G401 (cell line): ENCODE measurements around the gene AMPD3. TPM values are rescaled to one million over a fixed set of nuclear protein-coding genes. Genes with fewer than 3 reads are reported as not detected.

ENCODE experiments used
- DNase-seq: peaks from one replicate; pipeline ENCODE4 v3.0.0-alpha.2; 2015; ENCODE audit warnings: low spot score
- in situ Hi-C: cut with HindIII; loops from 2 replicates; pipeline ENCODE4 v1.10.0; 2016; ENCODE audit warnings: low sequenced_read_pairs, mixed read lengths
- total RNA-seq: library from RNA; depleted of rRNA; stranded (reverse); fragments of >200 nt; shearing (Covaris generic); gene quantifications from 2 replicates; pipeline ENCODE4 v1.2.3, GENCODE V29; 2014

Gene AMPD3
- total RNA-seq, 1 experiment from 2014 or later = 0.54 TPM

DNA sequence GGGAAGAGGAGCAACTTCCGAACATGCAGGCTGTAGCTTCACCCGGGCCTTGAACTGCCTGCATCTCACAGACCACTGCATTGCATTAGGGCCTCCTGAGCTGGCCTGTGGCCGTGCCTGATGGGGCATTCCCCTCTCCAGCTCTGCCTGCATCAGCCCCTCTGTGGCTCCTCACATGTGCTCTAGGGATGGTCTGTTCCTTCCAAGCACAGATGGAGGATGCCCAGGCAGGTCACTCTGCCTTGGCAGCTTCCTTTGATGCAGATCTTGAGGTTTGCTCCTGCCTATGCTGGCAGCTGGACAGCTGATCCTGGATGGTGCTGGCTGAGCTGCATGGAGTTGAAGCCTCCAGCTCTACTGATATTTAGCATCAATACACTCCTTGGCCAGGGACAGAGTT lies 28.5 kb downstream of the AMPD3 start:
- in situ Hi-C loops = no loop called here
- DNase-seq = no peak

GRCh38 chr11:10484461-10485180 lies 29.6 kb downstream of the AMPD3 start:
- in situ Hi-C loops = no loop called here
- DNase-seq = no peak

DNA sequence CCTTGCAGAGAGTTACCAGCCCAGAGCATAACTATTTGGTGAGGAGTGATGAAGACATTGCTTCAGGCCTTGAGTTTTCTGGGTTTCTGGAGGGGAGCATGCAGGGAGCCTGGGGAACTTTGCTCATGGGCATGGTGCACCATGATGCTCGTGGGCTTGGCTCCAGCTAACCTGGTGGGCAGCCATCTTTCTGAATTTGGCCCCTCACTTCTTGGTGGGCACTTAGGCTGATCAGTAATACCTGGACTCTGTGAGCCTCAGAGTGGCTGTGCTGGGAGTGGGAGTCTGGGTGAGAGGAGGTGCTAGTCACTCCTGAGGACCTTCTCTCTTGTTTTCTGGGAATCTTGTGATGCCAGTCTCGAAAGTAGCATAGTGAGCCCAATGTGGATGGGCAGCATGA lies 30.6 kb downstream of the AMPD3 start:
- no peak for DNase-seq
- in situ Hi-C loops = no loop called here

DNA sequence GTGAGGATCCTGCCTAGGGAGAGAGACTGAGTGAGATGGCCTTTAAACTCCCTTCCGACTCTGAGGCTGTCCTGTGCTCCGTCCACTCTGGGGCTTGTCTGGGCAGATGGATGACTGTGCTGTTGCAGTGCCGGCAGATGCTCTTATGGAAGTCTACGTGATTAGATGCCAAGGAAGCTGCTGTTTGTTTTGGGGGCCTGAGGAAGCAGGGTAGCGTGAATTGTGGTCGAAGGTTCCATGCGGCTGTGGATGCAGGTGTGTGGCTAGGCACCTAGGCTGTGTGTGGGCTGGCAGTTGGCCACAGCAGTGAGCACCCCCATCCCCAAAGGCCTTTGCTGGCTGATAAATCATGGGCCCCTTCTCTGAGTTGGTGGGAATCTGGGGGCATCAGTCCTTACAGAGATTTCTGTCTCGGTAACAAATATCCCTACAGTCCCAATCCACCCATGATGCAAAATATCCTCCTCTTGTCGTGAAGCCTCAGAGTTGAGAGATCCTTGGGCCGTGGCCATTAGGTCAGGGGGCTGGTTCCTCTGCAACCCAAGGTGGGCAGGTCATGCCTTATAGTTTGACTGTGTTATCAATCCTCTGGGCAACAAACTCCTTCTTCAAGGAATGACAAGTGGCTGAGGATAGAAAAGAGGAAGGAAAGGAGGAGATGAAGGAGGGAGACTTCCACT lies 31.2 kb downstream of the AMPD3 start:
- no peak for DNase-seq
- in situ Hi-C loops = no loop called here

DNA sequence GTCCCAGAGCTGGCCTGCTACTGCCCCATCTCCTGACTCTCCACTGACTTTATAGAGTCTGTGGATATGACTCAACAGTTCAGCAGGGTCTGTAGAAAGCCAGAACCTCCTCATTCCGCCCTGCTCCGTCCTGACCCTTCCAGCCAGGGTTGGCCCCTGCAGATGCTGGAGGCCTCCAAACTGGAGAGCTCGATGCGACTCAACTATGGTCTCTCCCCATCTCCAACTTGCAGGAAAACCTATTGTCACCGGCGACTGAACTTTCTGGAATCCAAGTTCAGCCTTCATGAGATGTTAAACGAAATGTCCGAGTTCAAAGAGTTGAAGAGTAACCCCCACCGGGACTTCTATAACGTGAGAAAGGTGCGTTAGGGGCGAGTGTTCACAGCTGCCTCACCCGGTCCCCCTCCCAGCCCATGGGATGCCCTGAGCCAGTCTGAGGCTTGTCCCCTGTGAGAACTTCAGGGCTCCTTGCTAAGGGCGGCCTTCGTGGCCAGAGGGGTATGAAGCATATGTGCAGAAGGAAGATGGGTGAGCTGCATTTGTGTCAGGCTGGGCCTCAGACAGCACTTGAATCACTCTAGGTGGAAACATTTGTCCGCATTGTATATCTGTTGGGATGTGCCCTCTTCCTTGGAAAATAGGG lies 32.1 kb downstream of the AMPD3 start:
- in situ Hi-C loops = no loop called here
- no peak for DNase-seq

DNA sequence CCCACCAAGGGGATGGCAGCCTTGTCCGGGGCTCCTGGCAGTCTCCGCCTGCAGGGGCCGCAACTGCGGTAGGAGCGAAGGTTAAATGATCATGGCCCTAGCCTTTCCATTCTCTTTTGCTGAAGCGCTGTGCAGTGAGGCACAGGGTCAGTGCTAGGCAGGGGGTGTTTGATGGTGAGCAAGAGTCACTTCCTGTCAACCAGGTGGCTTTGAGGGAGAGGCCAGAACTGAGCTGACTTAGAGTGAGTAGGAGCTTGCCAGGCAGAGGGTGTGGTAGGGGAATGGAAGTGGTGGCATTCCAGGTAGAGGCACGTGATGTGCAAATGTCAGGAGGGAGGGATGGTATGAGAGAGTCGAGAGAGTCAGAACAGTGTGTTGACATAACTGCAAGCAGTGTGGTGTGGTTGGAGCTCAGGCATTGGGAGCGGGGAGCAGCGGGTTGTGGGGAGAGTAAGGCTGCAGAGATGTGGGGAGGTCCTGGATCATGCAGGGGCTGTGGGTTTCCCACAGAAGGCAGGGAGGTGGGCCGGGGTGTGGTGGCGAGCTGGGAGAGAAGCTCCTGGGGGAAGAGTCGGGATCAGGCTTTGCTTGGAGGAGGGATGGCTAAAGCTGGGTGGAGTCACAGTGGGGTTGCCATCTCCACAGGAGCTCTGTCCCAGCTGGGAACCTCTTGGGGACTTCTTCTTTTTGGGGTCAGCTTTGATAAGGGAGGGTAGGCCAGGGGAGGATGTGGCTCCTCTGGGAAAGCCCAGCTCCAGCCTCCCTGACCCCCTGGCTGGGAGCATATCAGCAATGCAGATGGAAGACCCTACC lies 33.3 kb downstream of the AMPD3 start:
- DNase-seq = no peak
- in situ Hi-C loops = no loop called here

- in situ Hi-C loops = no loop called here
- DNase-seq = no peak
Observed at GRCh38 chr11:10488934-10489691, 34.0 kb downstream of the AMPD3 start.

DNA sequence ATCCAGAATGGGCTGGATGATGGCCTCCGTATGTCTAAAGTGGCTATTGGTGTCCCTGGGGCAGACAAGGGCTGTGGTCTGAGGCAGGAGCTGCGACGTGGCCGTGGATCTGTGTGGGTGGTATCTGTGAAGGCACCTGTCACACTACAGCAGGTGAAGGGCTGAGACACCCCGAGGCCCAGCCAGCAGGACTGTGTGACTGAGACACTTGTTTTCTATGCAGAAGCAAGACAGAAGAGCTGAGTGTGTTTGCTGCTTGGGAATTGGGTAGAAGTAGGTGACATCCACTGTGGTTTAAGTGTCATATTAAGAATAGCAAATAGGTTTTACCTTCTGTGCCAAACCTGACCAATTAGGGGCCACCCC lies 35.0 kb downstream of the AMPD3 start:
- in situ Hi-C loops = no loop called here
- no peak for DNase-seq

GRCh38 chr11:10490398-10491241 lies 35.6 kb downstream of the AMPD3 start:
- no peak for DNase-seq
- in situ Hi-C loops = no loop called here

DNA sequence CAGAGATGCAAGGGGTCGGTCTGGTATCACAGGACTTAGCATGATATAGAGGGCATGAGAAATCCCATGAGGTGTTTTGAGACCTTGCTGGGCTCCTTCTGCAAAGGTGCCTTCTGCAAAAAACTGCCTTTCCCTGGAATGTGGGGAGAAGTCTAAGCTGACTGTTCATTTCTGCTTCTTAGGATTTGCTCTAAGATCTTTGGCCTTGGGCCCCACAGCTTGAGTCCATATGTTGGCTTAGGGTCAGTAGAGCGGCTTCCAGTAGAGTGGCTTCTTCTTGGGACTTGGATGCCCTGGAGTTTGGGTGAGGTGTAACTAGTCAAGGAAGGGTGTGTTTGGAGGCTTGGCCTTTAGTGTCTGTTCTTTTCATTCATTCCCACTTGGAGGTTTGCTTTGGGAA lies 37.0 kb downstream of the AMPD3 start:
- in situ Hi-C loops = no loop called here

GRCh38 chr11:10493041-10493663 lies 38.1 kb downstream of the AMPD3 start:
- in situ Hi-C loops = no loop called here
- no peak for DNase-seq

More for the DNA sequence above, 37.0 kb downstream of the AMPD3 start:
- DNase-seq = no peak

- in situ Hi-C loops = no loop called here
Observed at GRCh38 chr11:10494636-10495463, 39.8 kb downstream of the AMPD3 start.

DNA sequence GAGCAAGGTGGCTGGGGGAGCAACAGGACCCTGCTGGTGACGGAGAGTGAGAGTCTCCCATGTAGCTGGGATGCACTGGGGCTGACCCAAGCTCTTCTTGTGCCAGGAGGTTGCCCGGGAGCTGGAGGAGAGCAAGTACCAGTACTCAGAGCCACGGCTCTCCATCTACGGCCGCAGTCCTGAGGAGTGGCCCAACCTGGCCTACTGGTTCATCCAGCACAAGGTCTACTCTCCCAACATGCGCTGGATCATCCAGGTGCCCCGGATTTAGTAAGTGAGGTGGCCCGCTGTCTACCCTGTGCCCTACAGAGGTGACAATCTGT lies 40.4 kb downstream of the AMPD3 start:
- DNase-seq = no peak
- in situ Hi-C loops = no loop called here

More at GRCh38 chr11:10494636-10495463, 39.8 kb downstream of the AMPD3 start:
- DNase-seq = no peak

DNA sequence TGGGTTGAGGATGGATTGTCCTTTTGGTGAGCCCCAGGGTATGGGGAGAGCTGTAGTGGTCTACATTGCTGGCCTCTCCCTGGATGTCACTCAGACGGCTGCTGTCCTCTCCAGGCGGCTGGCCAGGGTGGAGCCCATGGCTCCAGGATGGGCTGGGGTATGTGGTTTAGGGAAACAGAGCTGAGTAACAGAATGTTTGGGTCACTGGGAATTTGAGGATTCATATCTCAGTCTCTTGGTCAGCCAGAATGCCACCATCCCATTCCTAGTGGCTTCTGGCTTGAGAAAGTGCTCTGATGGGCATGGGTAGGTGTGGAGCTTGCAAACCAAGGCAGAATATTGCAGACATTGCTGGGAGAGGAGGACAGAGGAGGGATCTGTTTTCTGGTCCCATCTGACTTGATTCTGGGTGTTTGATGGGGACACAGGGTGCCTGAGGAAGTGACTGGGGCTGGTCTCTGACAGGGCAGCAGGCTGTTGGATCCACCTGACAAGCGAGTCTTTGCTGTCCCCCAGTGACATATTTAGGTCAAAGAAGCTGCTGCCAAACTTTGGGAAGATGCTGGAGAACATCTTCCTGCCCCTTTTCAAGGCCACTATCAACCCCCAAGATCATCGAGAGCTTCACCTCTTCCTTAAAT lies 41.4 kb downstream of the AMPD3 start:
- in situ Hi-C loops = no loop called here
- no peak for DNase-seq

- in situ Hi-C loops = no loop called here
- DNase-seq = no peak
Observed at GRCh38 chr11:10497371-10498021, 42.4 kb downstream of the AMPD3 start.

DNA sequence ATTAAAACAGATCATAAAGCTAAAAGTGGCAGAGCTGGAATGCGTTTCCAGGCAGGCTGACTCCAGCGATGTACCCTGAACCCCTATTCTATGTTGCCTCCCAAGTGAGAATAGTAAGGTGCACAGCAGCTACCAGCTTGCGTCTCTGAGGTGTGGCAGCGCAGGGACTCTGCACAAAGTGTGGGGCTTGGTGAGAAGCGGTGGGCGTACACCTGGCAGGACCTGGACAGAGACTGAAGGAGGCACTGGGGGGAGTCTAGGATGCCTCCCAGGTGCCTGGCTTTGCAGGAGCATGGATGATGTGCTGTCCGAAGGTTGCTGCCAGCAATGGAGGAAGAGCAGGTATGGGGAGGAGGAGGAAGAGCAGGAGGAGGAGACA lies 42.9 kb downstream of the AMPD3 start:
- no peak for DNase-seq
- in situ Hi-C loops = no loop called here
